GM12801 (cell line): ENCODE results near the gene BAG3.

Source experiments
- TF ChIP-seq, protein P1 (sequence below): IDR thresholded peaks from one replicate; pipeline ENCODE4 v1.5.1; 2011; ENCODE audit warnings: control low read depth; ENCODE audit not compliant: insufficient read length; ENCODE audit errors: extremely low read depth

Gene BAG3

DNA sequence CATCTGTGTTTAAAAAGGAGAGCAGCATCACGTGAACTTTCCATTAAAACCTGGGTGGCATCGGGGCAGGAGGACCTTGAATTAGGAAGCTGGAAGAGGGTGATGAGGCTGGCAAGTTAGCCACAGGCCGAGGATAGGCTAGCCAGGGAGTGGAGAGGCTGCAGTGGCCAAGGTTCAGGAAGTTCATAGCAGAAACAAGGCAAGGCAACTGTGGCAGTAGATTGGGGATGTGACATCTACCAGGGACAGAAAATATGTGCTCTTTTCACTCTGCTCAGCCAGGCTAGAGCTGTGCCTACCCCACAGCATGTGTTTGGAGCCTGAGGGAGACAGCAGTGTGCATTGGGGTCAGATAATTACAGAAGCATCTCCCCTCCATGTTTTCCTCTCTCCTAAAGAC is 72.4 kb downstream of the BAG3 start:
- TF ChIP-seq, protein P1, sequence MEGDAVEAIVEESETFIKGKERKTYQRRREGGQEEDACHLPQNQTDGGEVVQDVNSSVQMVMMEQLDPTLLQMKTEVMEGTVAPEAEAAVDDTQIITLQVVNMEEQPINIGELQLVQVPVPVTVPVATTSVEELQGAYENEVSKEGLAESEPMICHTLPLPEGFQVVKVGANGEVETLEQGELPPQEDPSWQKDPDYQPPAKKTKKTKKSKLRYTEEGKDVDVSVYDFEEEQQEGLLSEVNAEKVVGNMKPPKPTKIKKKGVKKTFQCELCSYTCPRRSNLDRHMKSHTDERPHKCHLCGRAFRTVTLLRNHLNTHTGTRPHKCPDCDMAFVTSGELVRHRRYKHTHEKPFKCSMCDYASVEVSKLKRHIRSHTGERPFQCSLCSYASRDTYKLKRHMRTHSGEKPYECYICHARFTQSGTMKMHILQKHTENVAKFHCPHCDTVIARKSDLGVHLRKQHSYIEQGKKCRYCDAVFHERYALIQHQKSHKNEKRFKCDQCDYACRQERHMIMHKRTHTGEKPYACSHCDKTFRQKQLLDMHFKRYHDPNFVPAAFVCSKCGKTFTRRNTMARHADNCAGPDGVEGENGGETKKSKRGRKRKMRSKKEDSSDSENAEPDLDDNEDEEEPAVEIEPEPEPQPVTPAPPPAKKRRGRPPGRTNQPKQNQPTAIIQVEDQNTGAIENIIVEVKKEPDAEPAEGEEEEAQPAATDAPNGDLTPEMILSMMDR: no peak

DNA sequence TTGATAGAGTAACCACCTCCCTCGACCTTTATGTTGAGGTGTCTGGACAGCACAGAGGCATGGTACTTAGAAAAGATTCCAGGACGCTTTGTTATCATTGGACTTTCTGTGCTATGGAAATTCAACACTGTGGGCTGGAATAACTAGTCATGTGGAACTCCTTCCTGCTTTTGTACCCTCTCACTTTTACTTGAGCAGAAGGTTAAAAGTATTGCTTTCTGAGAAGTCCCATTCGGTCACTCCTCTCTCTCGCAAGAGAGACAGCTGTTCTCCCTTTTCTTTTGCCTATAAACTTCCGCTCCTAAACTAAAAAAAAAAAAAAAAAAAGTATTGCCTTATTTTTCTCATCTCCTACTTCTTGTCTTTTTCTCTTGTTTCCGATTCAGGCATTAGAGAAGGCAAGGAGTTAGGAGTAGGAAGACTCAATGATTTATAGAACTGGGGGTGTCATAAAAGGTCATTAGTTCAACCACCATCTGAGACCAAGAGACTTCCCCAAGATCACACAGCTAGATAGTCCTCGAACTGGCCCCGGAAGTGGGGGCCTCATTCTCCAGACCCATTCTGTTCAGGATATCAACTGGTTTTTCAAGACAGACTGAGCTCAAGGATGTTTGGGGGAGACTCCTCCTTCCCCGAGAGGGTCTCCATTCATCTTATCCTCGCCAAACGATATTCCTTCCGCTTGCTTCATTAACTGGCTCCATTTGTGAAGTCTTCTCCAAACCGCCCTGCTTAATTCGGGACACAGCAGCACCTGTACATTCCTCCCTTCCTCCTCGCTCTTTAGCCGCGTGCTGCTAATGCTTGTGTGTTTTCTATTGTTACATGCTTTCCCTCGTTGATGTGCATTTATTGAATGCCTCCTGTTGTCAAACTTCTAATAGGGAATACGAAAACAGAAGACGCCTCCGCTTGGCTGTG is 73.7 kb downstream of the BAG3 start:
- TF ChIP-seq, protein P1: no peak

DNA sequence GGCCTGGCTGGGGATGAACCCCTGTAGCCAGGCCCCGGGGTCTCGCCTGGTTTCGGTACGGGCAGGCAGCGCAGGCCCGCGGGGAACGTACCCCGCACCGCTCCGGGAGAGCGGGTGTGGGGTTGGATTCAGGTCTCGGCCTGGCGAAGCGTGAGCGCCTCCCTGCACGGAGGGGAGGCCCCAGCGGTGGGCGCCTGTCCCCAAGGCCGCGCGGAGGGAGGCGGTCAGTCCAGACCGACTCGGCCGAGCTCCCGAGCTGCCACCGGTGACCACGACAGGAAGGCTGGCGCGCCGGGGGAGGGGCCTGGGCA is 74.3 kb downstream of the BAG3 start:
- TF ChIP-seq, protein P1: no peak

DNA sequence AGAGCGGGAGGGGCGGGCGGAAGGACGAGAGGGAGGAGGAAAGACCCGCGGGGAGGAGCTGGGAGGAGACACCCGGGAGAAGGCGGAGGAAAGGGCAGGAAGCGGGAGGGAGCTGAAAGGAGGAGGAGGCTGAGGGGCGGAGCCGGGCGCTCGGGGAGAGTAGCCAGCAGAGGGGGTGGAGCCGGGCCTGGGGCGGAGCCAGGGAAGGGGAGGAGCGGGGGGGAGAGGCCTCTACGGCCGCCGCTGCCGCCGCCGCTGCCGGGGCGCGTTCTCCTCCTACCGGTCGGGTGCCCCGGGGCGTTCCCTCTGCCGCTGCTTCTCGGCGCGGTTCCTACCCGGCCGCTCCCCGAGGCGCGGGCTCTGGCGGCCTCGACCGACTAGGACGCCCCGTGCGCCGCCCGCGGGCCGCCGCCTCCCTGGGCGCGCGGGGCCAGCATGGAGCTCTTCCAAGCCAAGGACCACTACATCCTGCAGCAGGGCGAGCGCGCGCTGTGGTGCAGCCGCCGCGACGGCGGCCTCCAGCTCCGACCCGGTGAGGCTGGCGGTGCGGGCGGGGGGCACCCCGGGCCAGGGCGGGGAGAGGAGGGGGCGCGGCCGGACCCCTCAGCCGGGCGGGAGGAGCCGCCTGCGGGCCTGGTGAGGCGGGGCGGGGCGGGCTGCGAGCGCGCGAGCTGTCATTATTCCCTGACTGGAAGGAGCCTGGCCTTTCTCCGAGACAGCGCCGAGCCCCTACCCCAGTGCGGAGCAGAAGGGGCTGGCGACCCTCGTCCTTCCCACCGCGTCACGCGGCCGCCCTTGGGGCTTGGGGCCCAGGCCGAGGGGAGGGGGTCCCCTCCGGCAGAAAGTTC is 74.9 kb downstream of the BAG3 start, which contains the start of gene INPP5F:
Gene INPP5F (plus strand): TSS at position 223 of the 848 bp plus-strand sequence. CDS start 213 bp downstream, at position 436.
- TF ChIP-seq, protein P1: no peak

DNA sequence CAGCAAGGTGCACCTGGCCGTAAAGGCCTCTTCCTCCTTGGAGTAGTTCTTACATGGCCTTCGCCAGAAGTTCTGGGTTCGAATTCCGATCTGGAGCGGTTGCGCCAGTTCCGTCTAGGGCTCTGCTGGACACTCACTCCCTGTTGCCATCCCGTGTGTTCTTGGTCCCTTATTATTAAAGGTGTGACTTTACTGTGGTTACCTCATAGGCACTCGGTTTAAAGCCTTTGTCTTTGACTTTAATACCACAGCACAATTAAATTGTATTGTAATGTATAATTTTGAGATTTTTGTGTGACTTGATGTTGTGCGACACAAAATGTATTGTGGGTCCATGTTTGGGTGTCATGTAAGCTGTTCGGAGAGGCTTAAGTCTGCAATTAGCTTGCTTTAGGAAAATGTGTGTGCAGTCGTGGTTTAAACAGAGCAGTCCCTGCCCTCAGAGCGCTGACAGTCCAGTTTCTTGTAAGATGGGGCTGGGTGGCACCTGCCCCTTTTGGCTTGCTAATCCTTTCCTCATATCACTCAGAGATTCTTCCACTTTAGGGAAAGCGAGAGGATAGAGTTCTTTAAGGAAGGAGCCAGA is 75.6 kb downstream of the BAG3 start:
- TF ChIP-seq, protein P1: no peak
